SK-N-SH (cell line): Measurements from ENCODE around the gene YPEL3. TPM values are rescaled to one million over a fixed set of nuclear protein-coding genes. Genes with fewer than 3 reads are reported as not detected.

ENCODE experiments used
- CTCF ChIA-PET: fragments of 300-600, 350-600 bp; formaldehyde crosslinking; extraction: SDS; loops from one replicate; lab custom pipeline; 2021; lab: Yijun Ruan, JAX
- POLR2A ChIA-PET: fragments of 350-600 bp; sonication (Branson Sonifier 250); formaldehyde crosslinking; extraction: SDS; loops from one replicate; lab custom pipeline; 2020; ENCODE audit warnings: antibody characterized with exemption, inconsistent platforms; lab: Yijun Ruan, JAX
- DNase-seq: peaks from one replicate; pipeline ENCODE4 v3.0.0; 2012
- H2AFZ ChIP-seq: fragments of 200-600 bp; sonication (generic); 2 replicates; pipeline ENCODE4 v1.8.1; 2016; ENCODE audit warnings: antibody characterized with exemption, mild to moderate bottlenecking, low read depth
- H3F3A ChIP-seq: fragments of 200-600 bp; sonication (generic); replicated peaks from 2 replicates; pipeline ENCODE3; 2016; ENCODE audit warnings: antibody characterized with exemption, mild to moderate bottlenecking; ENCODE audit not compliant: insufficient read depth
- H3K27ac ChIP-seq, 2 experiments: fragments of 200-500 bp in 1 of 2; fragments of 200-600 bp in 1 of 2; sonication (Bioruptor generic) in 1 of 2; sonication (generic), shearing (Covaris generic) in 1 of 2; 2 replicates each; pipeline versions ENCODE4 v1.5.1 to v1.6.1; 2014 to 2016; ENCODE audit warnings: low read depth in 2 of 2, inconsistent platforms in 1 of 2, low read length in 1 of 2, mild to moderate bottlenecking in 1 of 2, mixed read lengths in 1 of 2
- H3K27me3 ChIP-seq: fragments of 200-600 bp; sonication (generic), shearing (Covaris generic); 2 replicates; pipeline ENCODE4 v1.6.1; 2016; ENCODE audit warnings: mixed run types; ENCODE audit not compliant: insufficient read depth
- H3K36me3 ChIP-seq, 2 experiments: fragments of 200-500 bp in 1 of 2; fragments of 200-600 bp in 1 of 2; sonication (Bioruptor generic) in 1 of 2; sonication (generic) in 1 of 2; replicated peaks in 1 of 2; 2 replicates each; pipeline versions ENCODE3 to v1.5.1; 2014 to 2016; ENCODE audit warnings: low read length in 1 of 2, mild to moderate bottlenecking in 1 of 2; ENCODE audit not compliant: insufficient read depth in 2 of 2, control insufficient read depth in 1 of 2
- H3K4me1 ChIP-seq, 2 experiments: fragments of 200-500 bp in 1 of 2; fragments of 200-600 bp in 1 of 2; sonication (Bioruptor generic) in 1 of 2; sonication (generic), shearing (Covaris generic) in 1 of 2; 2 replicates each; pipeline versions ENCODE4 v1.5.1 to v1.6.1; 2014 to 2016; ENCODE audit warnings: low read depth in 1 of 2, low read length in 1 of 2, mixed run types in 1 of 2; ENCODE audit not compliant: insufficient read depth in 2 of 2, control insufficient read depth in 1 of 2
- H3K4me2 ChIP-seq: fragments of 200-600 bp; sonication (generic), shearing (Covaris generic); 2 replicates; pipeline ENCODE4 v1.6.1; 2017; ENCODE audit warnings: mixed run types
- H3K4me3 ChIP-seq, 2 experiments: fragments of 200-500 bp in 1 of 2; fragments of 200-600 bp in 1 of 2; sonication (Bioruptor generic) in 1 of 2; sonication (generic), shearing (Covaris generic) in 1 of 2; 2 replicates each; pipeline versions ENCODE4 v1.5.1 to v1.8.1; 2014 to 2016; ENCODE audit warnings: low read depth in 2 of 2, inconsistent platforms in 1 of 2, low read length in 1 of 2, mild to moderate bottlenecking in 1 of 2, mixed read lengths in 1 of 2, moderate library complexity in 1 of 2
- H3K79me2 ChIP-seq: fragments of 200-600 bp; sonication (generic); 2 replicates; pipeline ENCODE4 v1.8.1; 2017; ENCODE audit warnings: mild to moderate bottlenecking; ENCODE audit not compliant: insufficient read depth
- H3K9ac ChIP-seq: fragments of 200-600 bp; sonication (generic); 2 replicates; pipeline ENCODE4 v1.6.1; 2017; ENCODE audit warnings: mixed run types
- H3K9me2 ChIP-seq: fragments of 200-600 bp; sonication (generic); 2 replicates; pipeline ENCODE4 v1.6.1; 2017; ENCODE audit warnings: mixed run types
- H3K9me3 ChIP-seq: fragments of 200-600 bp; sonication (generic); 2 replicates; pipeline ENCODE4 v1.6.1; 2017; ENCODE audit warnings: mixed run types, mild to moderate bottlenecking, moderate library complexity
- H4K20me1 ChIP-seq: fragments of 200-600 bp; sonication (generic); 2 replicates; pipeline ENCODE4 v1.6.1; 2017; ENCODE audit warnings: mild to moderate bottlenecking, mixed run types; ENCODE audit not compliant: insufficient read depth
- CTCF ChIP-seq: fragments of 200-600 bp; sonication (generic); IDR thresholded peaks from 2 replicates; pipeline ENCODE4 v1.6.1; 2017; ENCODE audit warnings: antibody characterized with exemption, mild to moderate bottlenecking, moderate library complexity
- EZH2phosphoT487 ChIP-seq: fragments of 200-600 bp; sonication (generic); IDR thresholded peaks from 2 replicates; pipeline ENCODE4 v1.6.1; 2017; ENCODE audit warnings: low read depth, mixed run types, mild to moderate bottlenecking, antibody characterized with exemption, moderate library complexity, borderline replicate concordance
- GABPA ChIP-seq: IDR thresholded peaks from 2 replicates; pipeline ENCODE4 v1.4.0; 2012; ENCODE audit warnings: low read depth, mild to moderate bottlenecking
- GATA2 ChIP-seq: sonication (generic); formaldehyde crosslinking; IDR thresholded peaks from 2 replicates; pipeline ENCODE4 v1.5.0; 2020; ENCODE audit warnings: mild to moderate bottlenecking, missing genetic modification reagents
- IRF3 ChIP-seq: fragments of 150-350 bp; IDR thresholded peaks from 2 replicates; pipeline ENCODE4 v1.6.1; 2016; ENCODE audit warnings: mild to moderate bottlenecking, low read depth, low read length
- MEF2A ChIP-seq: IDR thresholded peaks from 2 replicates; pipeline ENCODE4 v1.4.0; 2012; ENCODE audit warnings: low read depth, borderline replicate concordance
- MXI1 ChIP-seq: IDR thresholded peaks from 2 replicates; pipeline ENCODE4 v1.6.1; 2012; ENCODE audit warnings: mild to moderate bottlenecking, low read depth, low read length, improper control_type of control experiment
- NFIC ChIP-seq: IDR thresholded peaks from 2 replicates; pipeline ENCODE4 v1.4.0; 2012; ENCODE audit warnings: borderline replicate concordance
- POLR2AphosphoS5 ChIP-seq: IDR thresholded peaks from 2 replicates; pipeline ENCODE4 v1.6.1; 2012; ENCODE audit warnings: low read depth, low read length
- REST ChIP-seq: IDR thresholded peaks from 2 replicates; pipeline ENCODE4 v1.6.1; 2012; ENCODE audit warnings: mild to moderate bottlenecking, low read depth, low read length, moderate library complexity
- TAF1 ChIP-seq: IDR thresholded peaks from 2 replicates; pipeline ENCODE4 v1.6.1; 2012; ENCODE audit warnings: low read depth, mild to moderate bottlenecking, low read length, moderate library complexity, borderline replicate concordance
- TEAD4 ChIP-seq: IDR thresholded peaks from 2 replicates; pipeline ENCODE4 v1.4.0; 2012; ENCODE audit warnings: mild to moderate bottlenecking, borderline replicate concordance; ENCODE audit not compliant: insufficient read depth
- WGBS: methylation state at CpG from one replicate; pipeline ENCODE4 v1.1.6; 2017; ENCODE audit warnings: low lambda C conversion rate; 5-methylcytosine and 5-hydroxymethylcytosine counted together
- polyA plus RNA-seq, 3 experiments: library from polyadenylated mRNA; depleted of rRNA; stranded (reverse); fragments of >200 nt; gene quantifications; 2 replicates each; pipeline ENCODE4 v1.2.3, GENCODE V29; 2012
- TF ChIP-seq, protein P1 (sequence below): fragments of 150-350 bp; IDR thresholded peaks from 2 replicates; pipeline ENCODE4 v1.6.1; 2017; ENCODE audit warnings: antibody characterized with exemption, low read length, low read depth, borderline replicate concordance

Gene YPEL3
- polyA plus RNA-seq, 1 of the 3 experiments (the other 2 are of a cell fraction) = 36.6 TPM

DNA sequence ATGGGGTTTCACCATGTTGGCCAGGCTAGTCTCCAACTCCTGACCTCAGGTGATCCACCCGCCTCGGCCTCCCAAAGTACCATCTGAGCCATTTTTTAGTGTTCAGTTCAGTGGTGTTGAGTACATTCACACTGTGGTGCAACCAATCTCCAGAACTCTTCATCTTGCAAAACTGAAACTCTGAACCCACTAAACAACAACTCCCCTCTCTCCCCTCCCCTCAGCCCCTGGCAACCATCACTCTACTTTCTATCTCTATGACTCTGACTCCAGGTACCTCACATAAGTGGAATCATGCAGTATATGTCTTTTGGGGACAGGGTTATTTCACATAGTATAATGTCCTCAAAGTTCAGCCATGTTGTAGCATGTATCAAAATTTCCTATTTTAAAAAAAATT is 45.7 kb upstream of the YPEL3 start (continued):
- TF ChIP-seq REST (no peak), TEAD4 (no peak)

- CTCF ChIA-PET = interaction anchor here (0.6 to 0.9 kb wide), 2 partner anchors 16 to 47 kb away, joined by 3 read pairs; no protein-coding TSS in a partner anchor
Observed at GRCh38 chr16:30139583-30140481, 43.8 kb upstream of the YPEL3 start.

DNA sequence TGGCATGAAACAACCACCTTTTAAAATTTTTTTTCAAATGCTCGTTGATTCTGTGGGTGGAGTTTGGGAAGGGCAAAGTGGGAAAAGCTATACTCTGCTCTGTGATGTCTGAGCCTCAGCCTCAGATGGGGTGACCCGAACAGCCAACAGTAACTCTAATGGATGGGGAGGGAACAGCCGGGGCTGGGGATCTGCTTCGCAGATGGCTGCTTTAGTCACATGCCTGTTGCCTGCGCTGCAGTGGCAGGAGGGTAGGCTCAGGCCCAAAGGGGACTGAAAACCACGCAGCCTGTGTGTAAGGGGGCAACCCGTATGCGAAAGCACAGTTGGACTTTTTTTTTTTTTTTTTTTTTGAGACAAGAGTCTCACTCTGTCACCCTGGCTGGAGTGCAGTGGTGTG is 41.9 kb upstream of the YPEL3 start:
- Histone ChIP-seq H3K4me3 (no peak overlapping the region), H3K9me3 (no peaks in the 10 kb centered on the region), H3K4me1 (peaks cover 0 to 3% of the 10 kb centered on the region in 2 experiments; a peak in 1 of 4 replicates), H3F3A (no peaks in the 10 kb centered on the region), H3K79me2 (no peaks in the 10 kb centered on the region), H3K9ac (no peak overlapping the region), H3K27me3 (no peaks in the 10 kb centered on the region), H3K9me2 (no peaks in the 10 kb centered on the region), H3K27ac (no peak overlapping the region), H3K36me3 (no peaks in the 10 kb centered on the region), H4K20me1 (no peaks in the 10 kb centered on the region), H3K4me2 (no peak overlapping the region), H2AFZ (no peak overlapping the region)
- peak; percentile 63 for DNase-seq
- POLR2A ChIA-PET = interaction anchor here (0.6 kb wide), 1 partner anchor 44 kb away, joined by 5 read pairs; no protein-coding TSS in a partner anchor
- CTCF ChIA-PET = interaction anchor here (1.1 to 1.4 kb wide), 3 partner anchors 47 to 75 kb away, joined by 3 to 5 read pairs (median 3); no protein-coding TSS in a partner anchor
- WGBS = 68% methylated on average over 8 of the region's 8 CpGs
- no peak for TF ChIP-seq MEF2A
- no peak for TF ChIP-seq POLR2AphosphoS5
- no peak for TF ChIP-seq MXI1
- TF ChIP-seq GATA2 (CRISPR knock-in tag) = no peak
- no peak for TF ChIP-seq GABPA
- TF ChIP-seq CTCF = no peak
- TF ChIP-seq, protein P1, sequence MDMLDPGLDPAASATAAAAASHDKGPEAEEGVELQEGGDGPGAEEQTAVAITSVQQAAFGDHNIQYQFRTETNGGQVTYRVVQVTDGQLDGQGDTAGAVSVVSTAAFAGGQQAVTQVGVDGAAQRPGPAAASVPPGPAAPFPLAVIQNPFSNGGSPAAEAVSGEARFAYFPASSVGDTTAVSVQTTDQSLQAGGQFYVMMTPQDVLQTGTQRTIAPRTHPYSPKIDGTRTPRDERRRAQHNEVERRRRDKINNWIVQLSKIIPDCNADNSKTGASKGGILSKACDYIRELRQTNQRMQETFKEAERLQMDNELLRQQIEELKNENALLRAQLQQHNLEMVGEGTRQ = no peak
- TF ChIP-seq TAF1 = no peak
- TF ChIP-seq EZH2phosphoT487 = no peak
- TF ChIP-seq IRF3 = no peak
- no peak for TF ChIP-seq NFIC

More at GRCh38 chr16:30139583-30140481, 43.8 kb upstream of the YPEL3 start:
- 78% methylated on average over 13 of the region's 13 CpGs for WGBS
- H3K27ac ChIP-seq = no peak overlapping the region
- no peaks in the 10 kb centered on the region for H3K9me2 ChIP-seq
- no peak for DNase-seq
- no peak overlapping the region for H3K9ac ChIP-seq
- no peak overlapping the region for H2AFZ ChIP-seq
- no peak for TF ChIP-seq GABPA
- TF ChIP-seq, all 33 proteins: peak for 0
- H3K4me3 ChIP-seq = no peak overlapping the region
- no peaks in the 10 kb centered on the region for H4K20me1 ChIP-seq
- no peaks in the 10 kb centered on the region for H3K36me3 ChIP-seq
- H3K4me1 ChIP-seq = peaks cover 0 to 3% of the 10 kb centered on the region in 2 experiments; a peak in 1 of 4 replicates
- no peaks in the 10 kb centered on the region for H3F3A ChIP-seq
- H3K27me3 ChIP-seq = no peaks in the 10 kb centered on the region
- POLR2A ChIA-PET = no interaction called here
- no peaks in the 10 kb centered on the region for H3K9me3 ChIP-seq
- no peaks in the 10 kb centered on the region for H3K79me2 ChIP-seq
- H3K4me2 ChIP-seq = no peak overlapping the region
